T47D (cell line): ENCODE results near the gene GLI3.

ENCODE experiments used
- DNase-seq, 2 experiments: peaks; one replicate each; pipeline versions ENCODE4 v3.0.0 to v3.0.0-alpha.2; 2011 to 2012; ENCODE audit warnings: low read depth in 1 of 2, low spot score in 1 of 2
- JUND ChIP-seq: IDR thresholded peaks from 2 replicates; pipeline ENCODE4 v1.6.1; 2012; ENCODE audit warnings: low read depth
- in situ Hi-C: cut with HindIII; loops from 2 replicates; pipeline ENCODE4 v1.10.0; 2016; ENCODE audit warnings: low sequenced_read_pairs, low pct_unique_long_range_greater_than_20kb

The GLI3 gene

GRCh38 chr7:42248579-42248978 is 11.6 kb upstream of the GLI3 start:
- in situ Hi-C loops: no loop called here
- no peak for DNase-seq
- TF ChIP-seq JUND: no peak

GRCh38 chr7:42247301-42247700 is 10.3 kb upstream of the GLI3 start:
- DNase-seq: no peak
- in situ Hi-C loops: no loop called here
- TF ChIP-seq JUND: no peak

- no peak for DNase-seq
- no peak for TF ChIP-seq JUND
- in situ Hi-C loops: no loop called here
Measured at GRCh38 chr7:42244828-42245227, 7.8 kb upstream of the GLI3 start.

- TF ChIP-seq JUND: no peak
- in situ Hi-C loops: no loop called here
- no peak for DNase-seq
Measured at GRCh38 chr7:42242381-42242780, 5.4 kb upstream of the GLI3 start.

- in situ Hi-C loops: no loop called here
- no peak for TF ChIP-seq JUND
Measured at GRCh38 chr7:42241424-42241823, 4.4 kb upstream of the GLI3 start.

GRCh38 chr7:42240416-42240815 is 3.4 kb upstream of the GLI3 start:
- no peak for DNase-seq
- in situ Hi-C loops: no loop called here
- no peak for TF ChIP-seq JUND

More at GRCh38 chr7:42241424-42241823, 4.4 kb upstream of the GLI3 start:
- no peak for DNase-seq

GRCh38 chr7:42238709-42239366 is 1.8 kb upstream of the GLI3 start:
- in situ Hi-C loops: no loop called here
- no peak for DNase-seq
- no peak for TF ChIP-seq JUND

GRCh38 chr7:42237811-42238541 is 967 bp upstream of the GLI3 start:
- in situ Hi-C loops: no loop called here
- TF ChIP-seq JUND: no peak
- DNase-seq: peak; percentile 63 to 77

GRCh38 chr7:42236266-42236975 is 588 bp downstream of the GLI3 start:
- no peak for TF ChIP-seq JUND
- in situ Hi-C loops: no loop called here
- DNase-seq: peak; percentile 58 to 66

GRCh38 chr7:42235741-42236161 is 1.3 kb downstream of the GLI3 start:
- TF ChIP-seq JUND: no peak
- DNase-seq: peak; percentile 37 to 65
- in situ Hi-C loops: no loop called here

- DNase-seq: peak; percentile 65 to 80
- in situ Hi-C loops: no loop called here
- peak; percentile 76 for TF ChIP-seq JUND
Measured at GRCh38 chr7:42234736-42235135, 2.3 kb downstream of the GLI3 start.

- no peak for TF ChIP-seq JUND
- no peak for DNase-seq
Measured at GRCh38 chr7:42233695-42234331, 3.2 kb downstream of the GLI3 start.

More at GRCh38 chr7:42233695-42234331, 3.2 kb downstream of the GLI3 start:
- in situ Hi-C loops: no loop called here
